Epithelial cell of esophagus (primary cell): ENCODE measurements around the gene SORCS2.

Source experiments
- DNase-seq: peaks from one replicate; pipeline ENCODE4 v3.0.0; 2010; ENCODE audit warnings: low read depth
- H3K4me3 ChIP-seq: 2 replicates; pipeline ENCODE4 v1.5.1; 2011; ENCODE audit warnings: mild to moderate bottlenecking, low read length, control low read depth
- TF ChIP-seq, protein P1 (sequence below): IDR thresholded peaks from 2 replicates; pipeline ENCODE4 v1.5.1; 2011; ENCODE audit warnings: low read depth, mild to moderate bottlenecking, low read length, control low read depth, inconsistent platforms; ENCODE audit not compliant: insufficient read depth; ENCODE audit errors: missing control alignments

The SORCS2 gene

DNA sequence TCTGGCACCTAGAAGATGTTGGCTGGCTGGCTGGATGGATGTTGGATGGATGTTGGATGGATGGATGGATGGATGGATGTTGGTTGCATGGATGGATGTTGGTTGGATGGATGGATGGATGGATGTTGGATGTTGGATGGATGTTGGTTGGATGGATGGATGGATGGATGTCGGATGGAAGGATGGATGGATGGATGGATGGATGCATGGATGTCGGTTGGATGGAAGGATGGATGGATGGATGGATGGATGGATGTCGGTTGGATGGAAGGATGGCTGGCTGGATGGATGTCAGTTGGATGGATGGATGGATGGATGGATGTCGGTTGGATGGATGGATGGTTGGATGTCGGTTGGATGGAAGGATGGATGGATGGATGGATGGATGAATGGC is 145.7 kb downstream of the SORCS2 start:
- DNase-seq: no peak
- TF ChIP-seq, protein P1, sequence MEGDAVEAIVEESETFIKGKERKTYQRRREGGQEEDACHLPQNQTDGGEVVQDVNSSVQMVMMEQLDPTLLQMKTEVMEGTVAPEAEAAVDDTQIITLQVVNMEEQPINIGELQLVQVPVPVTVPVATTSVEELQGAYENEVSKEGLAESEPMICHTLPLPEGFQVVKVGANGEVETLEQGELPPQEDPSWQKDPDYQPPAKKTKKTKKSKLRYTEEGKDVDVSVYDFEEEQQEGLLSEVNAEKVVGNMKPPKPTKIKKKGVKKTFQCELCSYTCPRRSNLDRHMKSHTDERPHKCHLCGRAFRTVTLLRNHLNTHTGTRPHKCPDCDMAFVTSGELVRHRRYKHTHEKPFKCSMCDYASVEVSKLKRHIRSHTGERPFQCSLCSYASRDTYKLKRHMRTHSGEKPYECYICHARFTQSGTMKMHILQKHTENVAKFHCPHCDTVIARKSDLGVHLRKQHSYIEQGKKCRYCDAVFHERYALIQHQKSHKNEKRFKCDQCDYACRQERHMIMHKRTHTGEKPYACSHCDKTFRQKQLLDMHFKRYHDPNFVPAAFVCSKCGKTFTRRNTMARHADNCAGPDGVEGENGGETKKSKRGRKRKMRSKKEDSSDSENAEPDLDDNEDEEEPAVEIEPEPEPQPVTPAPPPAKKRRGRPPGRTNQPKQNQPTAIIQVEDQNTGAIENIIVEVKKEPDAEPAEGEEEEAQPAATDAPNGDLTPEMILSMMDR: no peak
- H3K4me3 ChIP-seq: no peak overlapping the region

DNA sequence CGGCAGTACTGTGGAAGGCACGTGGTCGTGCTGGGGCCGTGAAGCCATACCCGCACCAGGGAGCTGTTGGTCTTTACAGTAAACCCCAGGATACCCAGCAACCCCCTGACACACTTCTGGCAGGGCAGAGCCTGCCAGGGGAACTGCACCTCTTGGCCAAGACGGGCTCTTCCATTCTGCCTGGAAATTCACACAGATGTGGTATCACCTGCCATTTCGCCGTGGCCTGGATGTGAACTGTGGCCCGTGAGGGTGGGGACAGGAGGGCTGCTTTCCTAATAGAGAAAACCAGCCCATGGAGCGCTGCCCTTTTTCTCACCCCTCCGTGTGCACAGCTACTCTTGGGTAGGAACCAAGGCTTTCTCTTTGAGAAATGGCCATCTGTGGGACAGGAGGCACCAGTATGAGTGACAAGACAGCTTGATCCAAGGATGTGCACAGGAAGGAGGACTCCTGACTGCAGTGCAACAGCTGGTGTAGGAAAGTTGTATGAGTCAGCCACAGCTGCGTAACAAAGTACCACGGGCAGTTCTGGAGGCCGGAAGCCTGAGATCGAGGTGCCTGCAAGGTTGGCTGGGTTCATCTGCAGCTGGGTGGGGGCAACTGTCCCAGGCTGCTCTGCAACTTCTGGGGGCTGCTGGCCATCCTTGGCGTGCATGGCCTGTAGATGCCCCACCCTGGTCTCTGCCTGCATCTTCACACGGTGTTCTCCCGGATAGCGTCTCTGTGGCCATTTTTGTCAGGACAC is 146.7 kb downstream of the SORCS2 start:
- no peak for DNase-seq
- no peak overlapping the region for H3K4me3 ChIP-seq
- TF ChIP-seq, protein P1: no peak

DNA sequence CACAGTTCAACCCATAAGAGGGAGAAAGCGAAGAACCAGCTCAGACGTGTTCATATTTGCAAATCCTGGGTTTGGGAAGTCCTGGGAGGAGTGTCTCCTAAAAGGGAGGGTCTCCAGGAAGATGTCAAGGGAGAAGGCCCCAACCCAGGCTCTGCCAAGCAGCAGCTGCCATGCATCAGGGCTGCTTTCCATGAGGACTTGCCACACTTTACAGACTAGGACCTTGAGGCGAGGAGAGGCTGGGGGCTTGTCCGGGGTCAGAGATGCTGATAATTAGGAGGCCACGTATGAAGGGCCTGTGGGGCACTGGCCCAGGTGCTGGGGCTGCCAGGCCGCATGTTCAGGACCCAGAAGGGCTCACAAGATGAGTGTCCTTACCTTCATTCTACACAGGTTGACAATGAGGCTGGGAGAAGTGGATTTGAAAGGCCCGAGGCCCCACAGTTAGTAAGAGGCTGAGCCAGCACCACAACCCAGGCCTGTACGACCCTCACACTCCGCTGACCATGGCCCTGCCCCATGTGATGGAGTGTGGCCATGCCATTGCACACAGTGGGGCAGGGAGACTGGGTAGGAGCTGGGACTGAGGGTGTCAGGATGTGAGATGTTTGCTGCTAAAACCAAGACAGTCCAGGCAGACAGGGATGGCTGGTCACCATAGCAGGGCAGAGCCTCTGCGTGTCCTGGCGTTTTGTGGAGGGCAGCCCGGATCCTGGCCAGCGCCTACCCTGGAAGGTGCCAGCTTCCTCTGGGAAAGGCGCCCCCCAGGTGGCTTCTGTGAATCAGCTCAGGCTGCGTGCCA is 147.6 kb downstream of the SORCS2 start:
- TF ChIP-seq, protein P1: no peak

DNA sequence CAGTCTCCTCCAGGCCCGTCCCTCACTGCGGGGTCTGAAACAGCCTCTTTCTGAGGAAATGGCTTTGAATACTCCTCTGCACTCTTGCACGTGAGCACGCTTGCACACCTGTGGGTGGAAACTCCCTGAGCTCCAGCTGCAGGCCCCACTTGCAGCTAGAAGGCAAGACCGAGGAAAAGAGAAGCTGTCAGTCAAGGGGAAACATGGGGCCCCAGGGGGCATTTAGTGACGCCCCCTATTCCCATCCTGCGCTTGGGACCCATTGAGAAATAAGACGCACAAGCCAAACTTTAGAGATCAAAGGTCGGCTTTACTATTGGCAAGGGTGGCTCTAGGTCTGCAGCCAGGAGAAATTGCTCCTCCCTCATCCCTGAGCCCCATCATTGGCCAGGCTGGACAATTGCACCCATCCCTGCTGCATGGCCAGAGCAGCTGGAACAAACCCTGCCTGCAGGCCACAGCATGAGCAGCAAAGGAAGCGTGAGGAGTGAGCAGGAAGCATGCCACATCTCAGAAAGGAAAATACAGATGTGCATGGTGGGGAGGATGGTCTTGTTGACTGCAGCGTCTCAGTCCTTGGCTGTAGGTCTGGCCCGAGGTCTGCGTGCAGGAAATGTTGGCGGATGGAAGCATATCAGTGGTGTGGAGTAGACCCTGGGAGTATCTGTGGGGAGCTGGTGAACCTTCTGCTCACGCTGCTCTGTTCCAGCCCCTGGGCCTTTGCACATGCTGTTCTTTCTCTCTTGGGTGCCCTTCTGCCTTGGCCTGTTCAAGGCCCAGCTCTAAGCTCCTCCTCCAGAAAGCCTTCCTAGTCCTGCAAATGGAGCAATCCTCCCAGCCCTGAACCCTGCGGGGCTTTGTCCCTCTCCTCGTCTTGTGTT is 148.5 kb downstream of the SORCS2 start:
- TF ChIP-seq, protein P1: no peak
- H3K4me3 ChIP-seq: no peak overlapping the region
- no peak for DNase-seq

More for the DNA sequence above, 147.6 kb downstream of the SORCS2 start:
- no peak overlapping the region for H3K4me3 ChIP-seq
- DNase-seq: no peak

DNA sequence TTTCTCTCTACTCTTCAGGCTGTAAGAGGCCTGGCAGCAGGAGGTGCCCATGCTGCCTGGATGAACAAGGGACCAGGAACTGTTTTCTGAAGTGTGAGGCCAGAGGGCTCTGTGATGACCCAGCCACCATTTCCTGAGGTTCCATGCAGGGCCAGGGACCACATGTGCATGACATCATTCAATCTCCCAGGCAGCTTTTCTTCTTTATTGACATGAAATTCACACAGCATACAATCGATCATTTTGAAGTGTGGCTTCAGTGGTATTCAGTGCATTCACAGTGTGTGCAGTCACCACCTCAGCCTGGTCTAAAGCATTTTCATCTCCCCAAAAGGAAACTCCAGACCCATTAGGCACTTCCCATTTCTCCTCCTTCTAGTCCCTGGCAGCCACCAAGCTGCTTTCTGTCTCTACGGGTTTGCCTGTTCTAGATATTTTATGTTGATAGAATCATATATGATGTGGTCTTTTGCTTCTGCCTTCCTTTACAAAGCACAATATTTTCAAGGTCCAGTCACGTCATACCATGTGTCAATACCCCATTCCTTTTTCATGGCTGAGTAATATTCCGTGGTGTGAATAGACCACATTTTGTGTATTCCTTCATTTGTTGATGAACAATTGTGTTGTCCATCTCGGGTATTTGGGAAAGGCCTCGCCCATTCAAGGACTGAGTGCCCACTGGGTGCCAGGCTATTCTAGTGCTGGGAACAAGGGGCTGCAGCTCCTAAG is 149.3 kb downstream of the SORCS2 start:
- DNase-seq: no peak
- TF ChIP-seq, protein P1: no peak
- H3K4me3 ChIP-seq: no peak overlapping the region

DNA sequence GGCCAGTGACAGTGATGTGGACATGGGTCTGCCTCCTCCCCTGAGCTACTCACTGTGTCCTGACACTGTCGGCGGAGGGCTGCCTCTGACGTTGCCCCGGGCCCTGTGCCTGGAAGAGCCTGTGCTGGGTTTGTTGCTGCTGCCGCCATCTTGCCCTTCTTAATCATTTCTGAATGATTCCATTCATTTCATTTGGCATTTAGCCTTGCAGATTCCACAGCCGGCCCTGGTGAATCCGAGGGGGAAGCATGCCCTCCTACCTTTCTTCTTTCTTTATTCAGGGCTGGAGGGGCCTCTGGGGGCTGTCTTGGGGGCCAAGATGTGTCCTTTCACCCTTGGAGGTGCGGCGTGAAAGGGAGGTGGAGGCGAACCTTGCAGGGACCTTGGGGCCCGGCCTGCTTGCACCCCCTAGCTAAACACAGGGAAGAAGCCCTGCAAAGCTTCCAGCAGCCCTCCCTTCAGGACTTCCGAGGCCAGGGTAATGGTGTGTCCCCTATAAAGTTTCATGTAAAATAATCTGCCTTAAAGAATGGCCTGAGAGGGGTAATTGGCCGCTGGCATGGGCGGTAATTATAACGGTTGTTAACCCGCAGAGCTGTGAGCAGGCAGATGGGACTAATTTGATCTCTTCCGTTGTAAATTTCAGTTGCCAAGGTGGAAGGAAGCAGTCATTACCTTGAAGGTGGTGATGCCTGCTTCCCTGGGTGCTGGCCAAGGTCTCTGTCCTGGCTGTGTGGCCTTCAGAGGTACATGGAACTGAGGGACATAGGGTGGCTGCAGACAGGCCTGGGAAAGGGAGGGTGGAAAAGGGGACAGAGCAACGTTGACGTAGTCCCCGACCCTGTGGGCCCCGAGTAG is 150.1 kb downstream of the SORCS2 start:
- TF ChIP-seq, protein P1: no peak
- no peak for DNase-seq
- no peak overlapping the region for H3K4me3 ChIP-seq
